ENCODE data around the gene PPIB. TPM values are rescaled to one million over a fixed set of nuclear protein-coding genes. Genes with fewer than 3 reads are reported as not detected.

Gene PPIB
- 713 and 1,049 TPM in 2 replicates for total RNA-seq

GRCh38 chr15:64162869-64163658 lies at the start of gene PPIB:
Gene PPIB, minus strand, starts transcription at chr15:64163022. Its CDS starts 36 bp downstream, at chr15:64162986.

GRCh38 chr15:64151727-64152506 lies 10.9 kb downstream of the PPIB start, which contains the start of gene SNX22:
Gene SNX22, plus strand, starts transcription at chr15:64151731. Its CDS starts 45 bp downstream, at chr15:64151776.

Other genes starting within 250 kb of the PPIB start
- under 0.01 and 0.78 TPM in 2 replicates for gene DAPK2, start 116.5 kb downstream of the PPIB start, total RNA-seq
- gene CIAO2A, start 69.2 kb downstream of the PPIB start, total RNA-seq: 79.3 and 97.9 TPM in 2 replicates
- 23.3 and 41.5 TPM in 2 replicates for gene SNX1, start 67.0 kb downstream of the PPIB start, total RNA-seq
- 0.40 TPM in 1 of 2 replicates, not detected in the other for gene SNX22, start 11.3 kb downstream of the PPIB start, total RNA-seq
- 10.5 and 14.7 TPM in 2 replicates for gene CSNK1G1, start 193.2 kb upstream of the PPIB start, total RNA-seq
- 39.8 and 66.2 TPM in 2 replicates for gene PCLAF, start 218.4 kb upstream of the PPIB start, total RNA-seq
- gene TRIP4, start 224.8 kb upstream of the PPIB start, total RNA-seq: 9.8 and 14.0 TPM in 2 replicates